SK-N-SH treated with all-trans-retinoic acid at 6 μM for 48 hours (cell line): ENCODE measurements around the gene TCF12.

Source experiments
- ATAC-seq: fragments of 200-7000 bp; cut with Tn5 transposase; 3 replicates; pipeline ENCODE4 v1.9.1; 2020; ENCODE audit warnings: mild to moderate bottlenecking, moderate library complexity
- BACH2 ChIP-seq: fragments of 250-450 bp; sonication (Bioruptor Pico); IDR thresholded peaks from 2 replicates; pipeline ENCODE4 v1.9.0; 2021; ENCODE audit warnings: mild to moderate bottlenecking, borderline replicate concordance
- CREB5 ChIP-seq: fragments of 250-450 bp; sonication (Bioruptor Pico); IDR thresholded peaks from 2 replicates; pipeline ENCODE4 v1.5.1; 2020; ENCODE audit warnings: low read depth, mild to moderate bottlenecking, moderate library complexity
- CSDC2 ChIP-seq: fragments of 250-450 bp; sonication (Bioruptor Pico); IDR thresholded peaks from 2 replicates; pipeline ENCODE4 v1.5.0; 2020; ENCODE audit warnings: mild to moderate bottlenecking, moderate library complexity
- CSRNP3 ChIP-seq: fragments of 250-450 bp; sonication (Bioruptor Pico); IDR thresholded peaks from 2 replicates; pipeline ENCODE4 v1.5.1; 2021; ENCODE audit warnings: mild to moderate bottlenecking, moderate library complexity
- ESRRG ChIP-seq: fragments of 250-450 bp; sonication (Bioruptor Pico); IDR thresholded peaks from 2 replicates; pipeline ENCODE4 v1.6.1; 2021; ENCODE audit warnings: mild to moderate bottlenecking
- GLIS3 ChIP-seq: fragments of 250-450 bp; sonication (Bioruptor Pico); IDR thresholded peaks from 2 replicates; pipeline ENCODE4 v1.5.0; 2020; ENCODE audit warnings: mild to moderate bottlenecking, moderate library complexity
- ISL1 ChIP-seq: fragments of 250-450 bp; sonication (Bioruptor Pico); IDR thresholded peaks from 2 replicates; pipeline ENCODE4 v2.1.2; 2022; ENCODE audit warnings: mild to moderate bottlenecking, moderate library complexity
- PATZ1 ChIP-seq: fragments of 250-450 bp; sonication (Bioruptor Pico); IDR thresholded peaks from 2 replicates; pipeline ENCODE4 v1.8.0; 2020; ENCODE audit warnings: mild to moderate bottlenecking, moderate library complexity, borderline replicate concordance
- POU6F1 ChIP-seq: fragments of 250-450 bp; sonication (Bioruptor Pico); IDR thresholded peaks from 2 replicates; pipeline ENCODE4 v1.8.0; 2021; ENCODE audit warnings: low read depth, mild to moderate bottlenecking, moderate library complexity, borderline replicate concordance
- PPARA ChIP-seq: fragments of 250-450 bp; sonication (Bioruptor Pico); IDR thresholded peaks from 2 replicates; pipeline ENCODE4 v1.5.0; 2020; ENCODE audit warnings: mild to moderate bottlenecking, borderline replicate concordance
- RARB ChIP-seq: fragments of 250-450 bp; sonication (Bioruptor Pico); IDR thresholded peaks from 2 replicates; pipeline ENCODE4 v1.8.0; 2021; ENCODE audit warnings: mild to moderate bottlenecking, moderate library complexity
- SNAI2 ChIP-seq: fragments of 250-450 bp; sonication (Bioruptor Pico); IDR thresholded peaks from 2 replicates; pipeline ENCODE4 v1.5.0; 2020; ENCODE audit warnings: mild to moderate bottlenecking, moderate library complexity
- TCF4 ChIP-seq: fragments of 250-450 bp; sonication (Bioruptor Pico); IDR thresholded peaks from 2 replicates; pipeline ENCODE4 v1.8.0; 2021; ENCODE audit warnings: mild to moderate bottlenecking, moderate library complexity, borderline replicate concordance
- TOX ChIP-seq: fragments of 250-450 bp; sonication (Bioruptor Pico); IDR thresholded peaks from 2 replicates; pipeline ENCODE4 v1.8.0; 2021; ENCODE audit warnings: mild to moderate bottlenecking, moderate library complexity, borderline replicate concordance
- ZFP3 ChIP-seq: fragments of 250-450 bp; sonication (Bioruptor Pico); IDR thresholded peaks from 2 replicates; pipeline ENCODE4 v1.5.0; 2020; ENCODE audit warnings: mild to moderate bottlenecking, moderate library complexity
- ZFP30 ChIP-seq: fragments of 450-650 bp; formaldehyde crosslinking; IDR thresholded peaks from 2 replicates; pipeline ENCODE4 v1.5.0; 2022; ENCODE audit warnings: mild to moderate bottlenecking, moderate library complexity
- ZNF565 ChIP-seq: fragments of 450-650 bp; formaldehyde crosslinking; conservative IDR thresholded peaks from 2 replicates; pipeline ENCODE4 v1.5.0; 2020; ENCODE audit warnings: low read depth, mild to moderate bottlenecking, moderate library complexity
- ZNF70 ChIP-seq: fragments of 450-650 bp; formaldehyde crosslinking; IDR thresholded peaks from 2 replicates; pipeline ENCODE4 v1.5.0; 2020; ENCODE audit warnings: mild to moderate bottlenecking, moderate library complexity
- ZNF8 ChIP-seq: fragments of 450-650 bp; formaldehyde crosslinking; IDR thresholded peaks from 2 replicates; pipeline ENCODE4 v1.5.0; 2020; ENCODE audit warnings: mild to moderate bottlenecking, moderate library complexity

TCF12 gene

GRCh38 chr15:56934269-56934668, 15.8 kb downstream of the TCF12 start (continued):
- TF ChIP-seq ISL1 (CRISPR knock-in tag): no peak
- no peak for TF ChIP-seq RARB (CRISPR knock-in tag)
- TF ChIP-seq SNAI2 (CRISPR knock-in tag): no peak
- no peak for TF ChIP-seq TCF4 (CRISPR knock-in tag)
- TF ChIP-seq ZNF8: no peak
- TF ChIP-seq CREB5 (CRISPR knock-in tag): no peak
- TF ChIP-seq PPARA (CRISPR knock-in tag): no peak
- TF ChIP-seq GLIS3 (CRISPR knock-in tag): no peak

GRCh38 chr15:56936929-56937328, 18.5 kb downstream of the TCF12 start:
- ATAC-seq: no peak
- no peak for TF ChIP-seq TOX (CRISPR knock-in tag)
- TF ChIP-seq TCF4 (CRISPR knock-in tag): no peak
- TF ChIP-seq ESRRG (CRISPR knock-in tag): no peak
- TF ChIP-seq CSRNP3: no peak
- TF ChIP-seq ZFP3: no peak
- TF ChIP-seq SNAI2 (CRISPR knock-in tag): no peak
- no peak for TF ChIP-seq ISL1 (CRISPR knock-in tag)
- TF ChIP-seq PATZ1: no peak
- TF ChIP-seq BACH2 (CRISPR knock-in tag): no peak

GRCh38 chr15:56939257-56939656, 20.8 kb downstream of the TCF12 start:
- TF ChIP-seq ZFP30 (CRISPR knock-in tag) (no peak), CSRNP3 (no peak), ZFP3 (no peak), POU6F1 (CRISPR knock-in tag) (no peak), PATZ1 (no peak), TOX (CRISPR knock-in tag) (no peak)
- no peak for ATAC-seq

GRCh38 chr15:56940388-56940787, 21.9 kb downstream of the TCF12 start:
- ATAC-seq: no peak
- no peak for TF ChIP-seq TCF4 (CRISPR knock-in tag)
- no peak for TF ChIP-seq CREB5 (CRISPR knock-in tag)
- no peak for TF ChIP-seq ZNF565 (CRISPR knock-in tag)
- no peak for TF ChIP-seq ISL1 (CRISPR knock-in tag)
- TF ChIP-seq PATZ1: no peak
- TF ChIP-seq TOX (CRISPR knock-in tag): no peak
- no peak for TF ChIP-seq ZFP30 (CRISPR knock-in tag)
- no peak for TF ChIP-seq ZNF70 (CRISPR knock-in tag)
- no peak for TF ChIP-seq CSDC2
